HG02973 (cell line): Measurements from ENCODE around the gene GMDS.
"Not testable (repeated sequence)": the region's sequence is repeated elsewhere in the genome, so short reads cannot be mapped to it uniquely, and the experiment has no call there.

Experiments
- ATAC-seq: cut with Tn5 transposase; IDR thresholded peaks from one replicate; pipeline ENCODE4 v1.9.1; 2021; ENCODE audit warnings: moderate library complexity; ENCODE audit not compliant: unreplicated experiment

The GMDS gene

GRCh38 chr6:1702580-1703051 lies 542.8 kb downstream of the GMDS start:
- no peak for ATAC-seq

- ATAC-seq: no peak
Measured at GRCh38 chr6:1701668-1702353, 543.6 kb downstream of the GMDS start.

DNA sequence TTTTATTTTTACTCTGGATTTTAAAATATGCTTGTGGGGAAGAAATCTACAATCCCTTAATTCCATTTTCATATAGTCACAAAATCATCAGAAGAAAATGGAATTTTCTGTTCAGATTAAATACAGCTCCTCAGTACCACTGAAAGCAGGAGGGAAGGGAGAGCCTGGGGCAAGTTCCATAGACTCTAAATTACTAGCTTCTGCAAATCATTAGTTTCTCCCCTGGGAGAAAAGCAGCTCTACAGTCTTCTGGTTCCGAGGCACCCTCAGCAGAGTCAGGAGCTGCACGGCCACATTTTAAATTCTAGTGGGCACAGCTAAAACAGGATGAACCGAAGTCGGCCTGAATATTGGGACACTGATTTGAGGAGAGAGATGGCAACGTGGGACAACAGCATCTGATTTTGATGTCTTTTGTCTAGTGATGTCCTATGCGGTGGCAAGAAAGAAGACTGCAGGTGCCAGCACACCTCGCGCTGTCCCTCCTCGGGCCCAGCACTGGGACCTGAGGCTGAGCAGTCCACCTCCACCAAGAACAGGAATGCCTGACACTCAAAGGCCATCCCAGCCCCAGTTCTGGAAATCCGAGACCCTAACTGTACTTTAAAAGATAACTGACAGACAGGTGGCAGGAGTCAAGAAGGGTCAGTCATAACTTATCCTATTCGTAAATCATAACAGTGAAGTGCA lies 545.0 kb downstream of the GMDS start:
- no peak for ATAC-seq

DNA sequence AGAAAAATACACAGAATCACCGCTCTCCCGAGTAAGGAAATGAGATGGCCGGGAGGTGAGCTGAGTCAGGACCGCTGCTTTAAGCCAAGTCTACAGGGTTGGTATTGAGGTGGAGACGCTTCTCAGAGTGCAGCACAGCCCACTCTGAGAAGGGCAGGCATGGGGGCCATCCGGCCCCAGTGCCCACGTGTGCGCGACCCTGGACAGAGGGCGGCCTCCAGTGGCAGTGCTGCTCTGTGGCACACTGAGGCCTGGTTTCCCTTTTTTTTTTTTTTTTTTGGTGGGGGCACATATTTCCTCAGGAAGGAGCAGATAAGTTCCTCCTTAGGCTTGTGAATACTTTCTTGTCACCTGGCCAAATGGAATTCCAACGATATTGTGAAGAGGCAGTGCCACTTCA lies 546.9 kb downstream of the GMDS start:
- no peak for ATAC-seq

DNA sequence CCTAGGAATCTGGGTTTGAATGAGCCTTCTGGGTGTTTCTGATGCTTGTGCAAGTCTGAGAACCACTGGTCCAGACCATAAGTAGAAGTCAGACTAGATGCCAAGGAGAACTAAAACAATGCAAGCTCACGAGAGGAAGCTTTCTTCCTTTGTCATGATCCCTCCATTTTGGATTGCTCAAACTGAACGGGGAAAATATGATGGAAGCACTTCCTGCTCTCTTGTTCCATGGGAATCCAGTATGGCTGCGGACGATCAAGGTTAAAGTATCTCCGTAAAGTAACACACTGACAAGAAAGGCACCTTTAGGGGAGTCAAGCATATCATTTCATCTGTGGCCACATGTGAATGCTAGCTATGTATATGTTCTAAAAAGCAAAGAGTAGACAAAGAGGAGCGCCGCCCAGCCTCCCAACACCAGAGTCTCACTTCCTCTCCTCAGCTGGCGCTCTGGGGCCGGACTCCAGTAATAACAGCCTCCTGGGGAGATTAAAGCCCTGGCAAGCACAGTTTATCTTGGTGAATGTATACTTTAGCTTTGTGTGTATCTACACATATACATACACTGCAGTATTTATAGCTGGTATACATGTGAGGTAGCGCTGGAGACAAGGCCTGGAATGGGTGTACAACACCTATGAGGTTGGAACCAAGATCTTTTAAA lies 547.6 kb downstream of the GMDS start:
- ATAC-seq: no peak

- ATAC-seq: no peak
Measured at GRCh38 chr6:1696463-1696850, 548.9 kb downstream of the GMDS start.

GRCh38 chr6:1695546-1696462 lies 549.6 kb downstream of the GMDS start:
- no peak for ATAC-seq

GRCh38 chr6:1691828-1692227 lies 553.6 kb downstream of the GMDS start:
- ATAC-seq: not testable (repeated sequence)

GRCh38 chr6:1690656-1691055 lies 554.7 kb downstream of the GMDS start:
- ATAC-seq: not testable (repeated sequence)

DNA sequence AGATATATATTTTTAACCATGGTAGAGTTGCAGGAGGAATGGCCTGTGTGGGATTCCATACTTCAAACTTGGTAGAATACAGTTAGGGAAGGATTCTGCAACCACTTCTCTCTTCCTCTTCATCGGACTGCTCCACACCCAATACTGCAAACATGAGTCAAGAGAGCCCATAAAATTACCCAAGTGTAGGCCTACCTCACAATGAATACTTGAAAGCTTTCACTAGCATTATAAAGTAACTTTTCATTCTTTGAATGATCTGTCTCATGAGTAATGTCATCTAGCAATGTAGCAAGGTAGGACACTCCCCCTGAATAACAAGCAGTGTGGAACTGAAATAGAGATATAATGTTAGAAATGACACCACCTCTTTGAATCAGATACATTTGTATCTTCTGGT lies 556.3 kb downstream of the GMDS start:
- ATAC-seq: no peak

- ATAC-seq: no peak
Measured at GRCh38 chr6:1688396-1688795, 557.0 kb downstream of the GMDS start.

DNA sequence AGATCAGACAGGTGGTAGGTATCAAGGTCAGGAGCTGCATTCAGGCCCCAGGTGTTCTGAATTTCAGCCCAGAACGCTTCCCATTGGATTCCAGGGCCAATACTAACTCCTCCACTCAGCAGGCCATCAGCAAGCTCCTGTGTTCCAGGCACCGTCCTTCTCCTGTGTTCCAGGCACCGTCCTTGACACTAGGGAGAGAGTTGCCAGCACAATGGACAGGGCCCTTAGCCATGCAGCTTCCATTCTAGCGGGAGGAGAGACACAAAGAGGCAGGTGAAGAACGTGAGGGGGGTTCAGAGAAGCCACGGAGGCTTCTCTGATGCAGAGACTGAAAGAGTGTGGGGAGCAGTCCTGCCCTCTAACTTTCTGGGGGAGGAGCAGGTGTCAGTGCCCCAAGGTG lies 558.0 kb downstream of the GMDS start:
- no peak for ATAC-seq

DNA sequence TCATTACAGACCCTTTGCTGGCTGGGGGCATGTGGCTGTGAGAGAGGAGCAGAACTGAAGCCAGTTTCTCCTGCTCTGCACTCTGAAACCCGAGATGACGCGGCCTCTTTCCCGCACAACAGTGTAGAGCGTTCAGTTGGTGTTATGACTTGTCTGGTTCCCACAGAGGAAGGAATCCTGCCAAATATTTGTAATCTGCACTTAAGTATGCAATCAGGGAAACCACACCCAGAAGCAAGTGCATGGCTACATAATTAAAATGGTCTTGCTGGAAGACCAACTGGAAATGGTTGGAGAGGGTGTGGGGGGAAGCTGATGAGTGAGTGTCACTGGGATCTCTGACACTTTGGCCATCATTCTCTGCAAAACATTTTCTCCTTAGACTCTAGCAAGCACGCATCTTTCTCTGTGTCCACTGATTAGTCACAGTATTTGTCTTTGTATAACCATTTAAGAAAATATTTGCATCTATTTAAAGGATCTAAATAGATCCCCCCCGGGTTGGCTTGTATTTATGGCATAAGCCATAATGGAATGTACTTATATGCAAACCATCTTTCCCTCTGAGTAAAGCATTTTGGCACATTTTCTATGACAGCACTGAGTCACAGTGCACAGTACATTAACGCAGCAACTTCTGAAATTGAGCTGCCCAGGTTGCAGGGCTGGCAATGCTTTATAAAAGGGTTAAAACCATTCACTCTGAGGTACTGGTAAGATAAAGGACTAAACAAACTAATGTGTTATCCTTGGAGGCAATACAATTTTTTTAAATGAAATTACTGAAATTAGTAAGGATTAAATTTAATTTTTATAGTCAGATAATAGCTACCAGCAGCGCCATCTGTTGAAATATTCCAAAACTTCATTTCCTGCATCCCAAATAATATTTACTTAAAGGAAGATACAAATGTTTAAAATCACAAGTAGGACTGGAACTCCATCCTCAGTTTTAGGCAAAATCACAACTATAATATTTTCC lies 559.0 kb downstream of the GMDS start:
- ATAC-seq: no peak

- no peak for ATAC-seq
Measured at GRCh38 chr6:1679688-1680068, 565.7 kb downstream of the GMDS start.

DNA sequence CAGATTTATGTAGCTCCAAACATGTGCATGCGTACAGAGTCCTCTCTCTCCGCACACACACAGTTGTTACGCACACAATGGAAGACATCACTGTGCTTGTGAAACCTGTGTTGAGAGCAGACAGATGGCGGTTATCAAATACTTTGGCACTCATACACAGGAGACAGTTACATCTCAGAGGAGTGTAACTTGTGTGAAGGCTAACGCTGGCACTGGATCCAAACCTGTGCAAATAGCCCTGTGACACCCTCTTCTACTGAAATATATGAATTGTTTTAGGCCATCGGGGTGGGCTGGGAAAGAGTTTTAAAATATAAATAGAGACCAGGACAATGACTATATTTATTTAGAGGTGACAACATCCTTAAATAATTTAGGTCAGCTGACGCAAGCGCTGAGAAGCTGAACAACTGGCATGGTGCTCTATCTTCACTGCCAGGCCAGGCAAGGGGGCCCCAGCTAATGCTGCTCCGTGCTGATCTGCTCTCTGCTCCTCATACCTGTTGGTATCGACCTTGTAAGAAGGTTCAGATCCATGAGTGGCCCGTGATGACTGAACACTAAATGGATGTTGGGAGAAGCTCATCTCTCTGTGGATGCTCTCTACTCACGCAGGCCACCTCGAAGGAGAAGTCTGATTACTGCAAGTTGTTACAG lies 566.2 kb downstream of the GMDS start:
- no peak for ATAC-seq

DNA sequence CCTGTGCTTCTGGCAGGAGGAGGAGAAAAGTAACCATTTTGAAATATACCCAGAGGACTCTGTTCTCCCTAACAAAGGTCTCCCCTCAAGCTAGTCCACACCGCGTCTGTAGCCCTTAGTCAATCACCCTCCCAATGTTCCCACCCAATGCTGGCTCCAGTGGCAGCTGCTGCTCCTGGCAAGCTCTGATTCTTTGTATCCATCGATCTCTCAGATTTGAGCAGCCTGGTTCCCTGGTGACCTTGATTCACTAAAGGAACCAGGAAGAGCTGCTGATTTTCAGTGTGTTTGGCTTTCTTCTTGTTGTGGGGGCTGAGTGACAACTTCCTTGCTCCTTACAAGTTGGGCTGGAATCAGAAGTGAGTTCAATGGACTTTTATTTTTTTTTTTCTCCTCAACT lies 567.2 kb downstream of the GMDS start:
- ATAC-seq: no peak

DNA sequence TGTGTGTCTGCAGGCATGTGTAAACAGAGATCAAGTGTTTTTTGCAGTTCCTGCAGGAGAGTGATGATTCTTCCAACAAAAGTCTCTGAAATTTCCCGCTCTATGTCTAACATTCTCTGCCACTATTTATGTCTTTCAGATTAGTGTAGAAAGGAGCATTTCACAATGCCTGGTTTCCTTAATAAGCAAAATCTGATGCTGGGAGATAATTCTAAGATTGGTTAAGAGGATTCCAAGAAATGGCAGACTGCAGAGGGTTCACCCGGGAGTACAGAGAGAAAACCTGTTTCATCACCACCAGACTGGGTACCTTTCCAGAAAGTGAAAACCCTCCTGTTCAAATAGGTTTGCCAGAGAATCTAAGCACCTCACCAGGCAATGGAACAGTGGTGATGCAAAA lies 573.0 kb downstream of the GMDS start:
- no peak for ATAC-seq

- ATAC-seq: no peak
Measured at GRCh38 chr6:1670711-1671462, 574.5 kb downstream of the GMDS start.

- ATAC-seq: no peak
Measured at GRCh38 chr6:1669996-1670395, 575.4 kb downstream of the GMDS start.
